Sigmoid colon (tissue), 4 donors: ENCODE data around the gene UBE2B.

ENCODE experiments used
- CTCF ChIP-seq, 4 experiments: fragments of 450-650 bp in 3 of 4; fragments of 200-600 bp in 1 of 4; IDR thresholded peaks; one replicate each; pipeline ENCODE4 v1.5.1; 2016 to 2019; ENCODE audit warnings: antibody characterized with exemption in 4 of 4, mild to moderate bottlenecking in 3 of 4, moderate library complexity in 2 of 4
- POLR2A ChIP-seq, 2 donors: fragments of 450-650 bp; IDR thresholded peaks; one replicate each; pipeline ENCODE4 v1.6.1; 2016; ENCODE audit warnings: antibody characterized with exemption in 2 of 2, mild to moderate bottlenecking in 2 of 2, moderate library complexity in 2 of 2
- POLR2AphosphoS5 ChIP-seq, 4 donors: sonication (generic); formaldehyde crosslinking; IDR thresholded peaks; one replicate each; pipeline ENCODE4 v1.6.1; 2017; ENCODE audit warnings: antibody characterized with exemption in 4 of 4

- TF ChIP-seq POLR2AphosphoS5 (IDR thresholded peaks at IDR 0.05) (no peak), CTCF (IDR thresholded peaks at IDR 0.05) (no peak), POLR2A (IDR thresholded peaks at IDR 0.05) (no peak)
These were observed 9.0 kb downstream of the UBE2B start for GRCh38 chr5:134380346-134380745.
